ENCODE data around the gene PARD6A. TPM values are rescaled to one million over a fixed set of nuclear protein-coding genes. Genes with fewer than 3 reads are reported as not detected.

The PARD6A gene
- total RNA-seq, 1 donor from 2014 or later: 6.5 TPM

DNA sequence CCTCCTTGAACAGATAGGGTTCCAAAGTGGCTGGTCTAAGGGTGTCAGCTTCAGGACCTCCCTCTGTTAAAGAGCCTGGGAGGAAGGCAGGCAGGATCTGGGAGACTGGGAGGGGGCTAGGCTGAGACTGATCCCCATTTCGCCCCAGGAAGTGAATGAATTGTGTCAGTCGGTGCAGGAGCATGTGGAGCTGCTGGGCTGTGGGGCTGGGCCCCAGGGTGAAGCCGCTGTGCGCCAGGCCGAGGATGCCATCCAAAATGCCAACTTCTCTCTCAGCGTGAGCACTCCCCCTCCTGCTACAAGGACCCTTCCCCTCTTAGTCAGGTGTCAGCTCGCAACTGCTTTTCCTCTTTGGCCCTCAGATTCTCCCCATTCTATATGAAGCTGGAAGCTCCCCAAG lies 9.7 kb upstream of the PARD6A start:
- Histone ChIP-seq H3K36me3 (ENCODE audit: control insufficient read depth, insufficient read depth, low read length) (no peaks in the 10 kb centered on the region), H3K27me3 (ENCODE audit: control insufficient read depth, insufficient read depth, low read length) (peaks cover 82% of the 10 kb centered on the region), H3K4me3 (ENCODE audit: low read depth, low read length) (no peak overlapping the region)
- DNase-seq (ENCODE audit: low read depth): no peak
- TF ChIP-seq, protein P1, sequence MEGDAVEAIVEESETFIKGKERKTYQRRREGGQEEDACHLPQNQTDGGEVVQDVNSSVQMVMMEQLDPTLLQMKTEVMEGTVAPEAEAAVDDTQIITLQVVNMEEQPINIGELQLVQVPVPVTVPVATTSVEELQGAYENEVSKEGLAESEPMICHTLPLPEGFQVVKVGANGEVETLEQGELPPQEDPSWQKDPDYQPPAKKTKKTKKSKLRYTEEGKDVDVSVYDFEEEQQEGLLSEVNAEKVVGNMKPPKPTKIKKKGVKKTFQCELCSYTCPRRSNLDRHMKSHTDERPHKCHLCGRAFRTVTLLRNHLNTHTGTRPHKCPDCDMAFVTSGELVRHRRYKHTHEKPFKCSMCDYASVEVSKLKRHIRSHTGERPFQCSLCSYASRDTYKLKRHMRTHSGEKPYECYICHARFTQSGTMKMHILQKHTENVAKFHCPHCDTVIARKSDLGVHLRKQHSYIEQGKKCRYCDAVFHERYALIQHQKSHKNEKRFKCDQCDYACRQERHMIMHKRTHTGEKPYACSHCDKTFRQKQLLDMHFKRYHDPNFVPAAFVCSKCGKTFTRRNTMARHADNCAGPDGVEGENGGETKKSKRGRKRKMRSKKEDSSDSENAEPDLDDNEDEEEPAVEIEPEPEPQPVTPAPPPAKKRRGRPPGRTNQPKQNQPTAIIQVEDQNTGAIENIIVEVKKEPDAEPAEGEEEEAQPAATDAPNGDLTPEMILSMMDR (IDR thresholded peaks at IDR 0.05; ENCODE audit: insufficient read depth, low read length, poor library complexity, severe bottlenecking): no peak

DNA sequence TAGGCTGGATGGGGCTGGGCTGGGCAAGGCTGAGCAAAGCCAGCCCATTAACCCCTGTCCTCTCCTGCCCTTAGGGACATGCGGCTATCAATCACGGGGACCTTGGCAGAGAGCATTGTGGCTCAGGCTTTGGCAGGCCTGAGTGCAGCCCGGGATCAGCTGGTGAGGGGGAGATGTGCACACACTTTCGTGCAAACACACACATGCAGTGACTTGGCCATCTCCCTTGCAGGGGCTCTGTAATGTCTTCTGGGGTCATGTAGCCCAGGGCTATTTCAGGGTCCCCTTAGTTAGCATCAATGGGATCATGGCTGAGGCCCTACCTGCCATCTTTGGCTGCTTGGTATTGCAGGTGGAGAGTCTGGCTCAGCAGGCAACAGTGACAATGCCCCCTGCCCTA lies 8.9 kb upstream of the PARD6A start:
- peaks cover 76% of the 10 kb centered on the region for H3K27me3 ChIP-seq (ENCODE audit: control insufficient read depth, insufficient read depth, low read length)
- no peak overlapping the region for H3K4me3 ChIP-seq (ENCODE audit: low read depth, low read length)
- no peak for DNase-seq (ENCODE audit: low read depth)
- TF ChIP-seq, protein P1 (IDR thresholded peaks at IDR 0.05; ENCODE audit: insufficient read depth, low read length, poor library complexity, severe bottlenecking): no peak
- H3K36me3 ChIP-seq (ENCODE audit: control insufficient read depth, insufficient read depth, low read length): no peaks in the 10 kb centered on the region

DNA sequence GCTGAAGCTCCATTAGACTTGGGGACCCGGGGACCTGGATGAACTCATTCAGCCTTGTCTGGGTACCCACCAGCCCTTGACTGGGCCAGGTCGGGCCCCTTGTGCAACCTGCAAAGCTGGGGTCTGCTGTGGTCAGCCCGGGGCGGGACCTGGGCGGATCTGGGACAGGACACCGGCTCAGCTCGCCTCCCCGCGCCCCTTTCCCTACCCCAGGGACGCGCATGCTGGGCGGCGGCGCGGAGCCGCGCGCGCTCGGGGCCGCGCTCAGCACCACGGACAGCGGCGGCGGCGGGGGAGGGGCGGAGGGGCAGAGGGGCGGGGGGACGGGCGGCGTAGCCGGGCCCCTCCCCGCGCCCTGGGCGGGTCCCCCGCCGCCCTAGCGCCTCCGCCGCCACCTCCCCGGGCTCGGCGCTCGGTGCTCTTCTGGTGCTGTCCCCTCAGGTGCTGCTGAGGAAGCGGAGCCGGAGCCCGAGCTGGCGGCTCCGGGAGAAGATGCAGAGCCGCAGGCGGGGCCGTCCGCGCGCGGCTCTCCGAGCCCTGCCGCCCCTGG lies 8.1 kb upstream of the PARD6A start:
- TF ChIP-seq, protein P1 (IDR thresholded peaks at IDR 0.05; ENCODE audit: insufficient read depth, low read length, poor library complexity, severe bottlenecking): no peak
- no peak for DNase-seq (ENCODE audit: low read depth)
- Histone ChIP-seq H3K4me3 (ENCODE audit: low read depth, low read length) (peak overlapping the region; percentile 14), H3K27me3 (ENCODE audit: control insufficient read depth, insufficient read depth, low read length) (peaks cover 69% of the 10 kb centered on the region), H3K36me3 (ENCODE audit: control insufficient read depth, insufficient read depth, low read length) (no peaks in the 10 kb centered on the region)

DNA sequence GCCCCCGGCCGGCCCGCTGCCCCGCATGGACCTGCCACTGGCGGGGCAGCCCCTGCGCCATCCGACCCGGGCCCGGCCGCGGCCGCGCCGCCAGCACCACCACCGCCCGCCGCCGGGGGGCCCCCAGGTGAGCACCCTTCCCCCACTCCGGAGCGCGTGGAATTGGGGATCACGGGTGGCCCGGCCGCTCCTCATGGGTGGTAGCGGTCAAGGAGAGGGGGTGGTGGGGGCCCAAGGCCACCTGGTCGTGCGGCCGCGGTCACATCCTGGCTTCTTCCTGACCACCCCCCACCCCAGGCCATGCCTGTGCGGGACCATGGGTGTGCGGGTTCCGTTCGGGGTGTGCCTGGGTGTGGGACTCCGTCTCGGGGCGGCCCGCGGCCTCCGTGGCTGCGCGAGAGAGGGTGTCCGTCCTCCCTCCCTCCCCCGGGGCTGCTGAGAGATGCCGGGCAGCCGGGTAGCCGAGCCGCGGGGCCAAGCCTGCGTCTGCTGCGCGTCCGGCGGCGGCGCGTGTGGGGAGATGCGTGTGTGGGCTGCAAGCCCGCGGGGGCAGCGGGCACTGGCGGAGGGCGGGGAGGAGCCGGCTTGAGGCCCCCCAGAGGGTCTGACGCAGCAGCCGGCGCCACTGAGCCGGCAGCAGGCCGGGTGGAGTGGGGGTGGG lies 7.5 kb upstream of the PARD6A start:
- H3K27me3 ChIP-seq (ENCODE audit: control insufficient read depth, insufficient read depth, low read length): peaks cover 63% of the 10 kb centered on the region

DNA sequence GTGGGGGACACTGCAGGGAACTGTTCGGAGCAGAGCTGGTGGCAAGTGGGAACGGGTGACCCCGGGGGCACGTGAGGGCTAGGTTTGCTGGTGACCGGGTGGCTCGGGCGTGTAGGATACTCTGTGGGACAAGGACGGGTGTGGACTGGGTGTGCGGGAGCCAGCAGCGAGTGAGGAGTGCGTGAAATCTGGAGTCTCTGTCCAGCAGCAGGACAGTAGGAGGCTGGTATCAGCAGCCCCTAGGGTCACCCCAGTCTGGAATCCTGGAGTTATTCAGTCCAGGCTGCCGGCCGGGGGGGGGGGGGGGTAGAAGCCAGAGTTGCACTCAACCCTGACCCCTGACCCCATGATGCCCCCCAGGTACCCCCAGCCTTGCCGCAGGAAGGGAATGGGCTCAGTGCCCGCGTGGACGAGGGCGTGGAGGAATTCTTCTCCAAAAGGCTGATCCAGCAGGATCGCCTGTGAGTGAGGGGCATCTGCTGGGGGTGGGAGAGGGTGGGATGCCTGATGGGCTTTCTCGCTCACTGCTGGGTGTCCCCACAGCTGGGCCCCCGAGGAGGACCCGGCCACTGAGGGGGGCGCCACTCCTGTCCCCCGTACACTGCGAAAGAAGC lies 6.9 kb upstream of the PARD6A start:
- no peaks in the 10 kb centered on the region for H3K36me3 ChIP-seq (ENCODE audit: control insufficient read depth, insufficient read depth, low read length)
- TF ChIP-seq, protein P1 (IDR thresholded peaks at IDR 0.05; ENCODE audit: insufficient read depth, low read length, poor library complexity, severe bottlenecking): no peak
- H3K27me3 ChIP-seq (ENCODE audit: control insufficient read depth, insufficient read depth, low read length): peaks cover 57% of the 10 kb centered on the region
- DNase-seq (ENCODE audit: low read depth): no peak
- H3K4me3 ChIP-seq (ENCODE audit: low read depth, low read length): peak overlapping the region; percentile 29

More for the DNA sequence above, 7.5 kb upstream of the PARD6A start:
- H3K4me3 ChIP-seq (ENCODE audit: low read depth, low read length): peak overlapping the region; percentile 29
- TF ChIP-seq, protein P1 (IDR thresholded peaks at IDR 0.05; ENCODE audit: insufficient read depth, low read length, poor library complexity, severe bottlenecking): peak; percentile 15
- DNase-seq (ENCODE audit: low read depth): no peak
- no peaks in the 10 kb centered on the region for H3K36me3 ChIP-seq (ENCODE audit: control insufficient read depth, insufficient read depth, low read length)

All from kidney epithelial cell (primary cell).